Measurements from ENCODE around the gene BICD2. TPM values are rescaled to one million over a fixed set of nuclear protein-coding genes. Genes with fewer than 3 reads are reported as not detected.

Gene BICD2
- total RNA-seq, 1 donor from 2014 or later: 44.0 TPM

- Histone ChIP-seq H3K27me3 (ENCODE audit: control insufficient read depth, insufficient read depth, low read length) (no peaks in the 10 kb centered on the region), H3K36me3 (ENCODE audit: control insufficient read depth, insufficient read depth, low read length) (peaks cover 2% of the 10 kb centered on the region), H3K4me3 (ENCODE audit: low read depth, low read length) (peak within 1 kb of the TSS; percentile 97)
- no peak for TF ChIP-seq CTCF (IDR thresholded peaks at IDR 0.05; ENCODE audit: insufficient read depth, low read length, poor library complexity, severe bottlenecking)
- peak; percentile 95 for DNase-seq (ENCODE audit: low read depth)
These were observed 94.5 kb downstream of the BICD2 start, which contains the start of gene IPPK for GRCh38 chr9:92669890-92670708. Gene IPPK, minus strand, starts transcription at chr9:92670131. Its CDS starts 143 bp downstream, at chr9:92669988.

GRCh38 chr9:92669527-92669889, 95.1 kb downstream of the BICD2 start:
- Histone ChIP-seq H3K4me3 (ENCODE audit: low read depth, low read length) (peak overlapping the region; percentile 97), H3K27me3 (ENCODE audit: control insufficient read depth, insufficient read depth, low read length) (no peaks in the 10 kb centered on the region), H3K36me3 (ENCODE audit: control insufficient read depth, insufficient read depth, low read length) (peaks cover 2% of the 10 kb centered on the region)
- TF ChIP-seq CTCF (IDR thresholded peaks at IDR 0.05; ENCODE audit: insufficient read depth, low read length, poor library complexity, severe bottlenecking): no peak
- no peak for DNase-seq (ENCODE audit: low read depth)

- TF ChIP-seq CTCF (IDR thresholded peaks at IDR 0.05; ENCODE audit: insufficient read depth, low read length, poor library complexity, severe bottlenecking): no peak
These were observed 95.7 kb downstream of the BICD2 start for GRCh38 chr9:92668746-92669526.

DNA sequence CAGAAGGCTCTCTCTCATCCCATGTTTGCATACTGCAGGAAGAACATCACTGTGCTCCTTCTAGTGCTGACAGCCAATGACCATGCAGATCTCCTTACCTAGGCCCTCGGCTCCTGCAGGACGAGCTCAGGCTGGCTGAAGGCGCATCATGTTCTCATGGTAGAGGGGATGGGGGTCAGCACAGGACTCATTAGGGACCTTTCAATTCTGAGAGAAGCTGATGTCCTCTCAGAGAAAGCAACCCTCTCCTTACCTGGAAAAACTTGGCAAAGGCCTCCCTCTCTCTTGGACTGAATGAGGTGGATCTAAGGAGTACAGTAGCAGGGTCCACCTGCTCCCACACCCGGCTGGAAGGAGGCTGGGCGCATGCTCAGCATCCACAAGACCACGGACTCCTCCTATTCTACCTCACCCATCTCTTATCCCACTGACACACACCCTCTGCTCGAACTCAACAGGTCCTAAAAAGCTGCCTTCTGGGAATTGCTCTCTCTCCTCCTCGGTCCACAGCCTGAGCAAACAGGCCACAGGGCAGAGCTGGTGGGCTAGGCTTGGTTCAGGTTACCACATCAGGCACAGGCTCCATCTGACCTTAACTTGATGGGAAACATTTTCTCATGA, 97.6 kb downstream of the BICD2 start:
- Histone ChIP-seq H3K27me3 (ENCODE audit: control insufficient read depth, insufficient read depth, low read length) (no peaks in the 10 kb centered on the region), H3K4me3 (ENCODE audit: low read depth, low read length) (no peak overlapping the region), H3K36me3 (ENCODE audit: control insufficient read depth, insufficient read depth, low read length) (peaks cover 3% of the 10 kb centered on the region)
- no peak for DNase-seq (ENCODE audit: low read depth)
- no peak for TF ChIP-seq CTCF (IDR thresholded peaks at IDR 0.05; ENCODE audit: insufficient read depth, low read length, poor library complexity, severe bottlenecking)

More at GRCh38 chr9:92668746-92669526, 95.7 kb downstream of the BICD2 start:
- H3K36me3 ChIP-seq (ENCODE audit: control insufficient read depth, insufficient read depth, low read length): peaks cover 2% of the 10 kb centered on the region
- DNase-seq (ENCODE audit: low read depth): peak; percentile 21
- H3K27me3 ChIP-seq (ENCODE audit: control insufficient read depth, insufficient read depth, low read length): no peaks in the 10 kb centered on the region
- peak overlapping the region; percentile 97 for H3K4me3 ChIP-seq (ENCODE audit: low read depth, low read length)

GRCh38 chr9:92666236-92666635, 98.4 kb downstream of the BICD2 start:
- no peak overlapping the region for H3K4me3 ChIP-seq (ENCODE audit: low read depth, low read length)
- no peaks in the 10 kb centered on the region for H3K27me3 ChIP-seq (ENCODE audit: control insufficient read depth, insufficient read depth, low read length)
- DNase-seq (ENCODE audit: low read depth): no peak
- no peak for TF ChIP-seq CTCF (IDR thresholded peaks at IDR 0.05; ENCODE audit: insufficient read depth, low read length, poor library complexity, severe bottlenecking)
- peaks cover 3% of the 10 kb centered on the region for H3K36me3 ChIP-seq (ENCODE audit: control insufficient read depth, insufficient read depth, low read length)
